ENCODE results near the gene SLC12A1.
A peak's percentile ranks its signal among the peaks of the same experiment; 100 is the strongest.

The SLC12A1 gene

DNA sequence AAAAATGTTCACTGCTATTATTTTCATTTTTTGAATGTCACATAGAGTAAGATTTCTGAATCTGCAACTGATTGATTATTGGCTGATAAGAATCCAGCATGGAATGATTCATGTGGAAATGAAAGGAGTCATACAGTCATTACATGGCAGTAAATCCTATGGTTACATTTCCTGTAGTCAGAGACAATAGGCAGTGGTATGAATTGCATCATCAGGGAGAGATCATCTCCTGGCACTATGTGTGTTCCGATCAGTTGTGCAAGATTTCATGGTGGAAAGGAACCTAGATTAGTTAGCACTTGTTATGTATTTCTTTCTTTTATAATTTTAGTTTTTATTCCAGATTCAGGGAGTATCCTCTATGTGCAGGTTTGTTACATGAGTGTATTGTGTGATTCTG is 38.8 kb downstream of the SLC12A1 start:
- no peaks in the 10 kb centered on the region for H3K9me3 ChIP-seq (ENCODE audit: control insufficient read depth, low read length)
- no peak overlapping the region for H3K4me2 ChIP-seq (ENCODE audit: low read length)
- H3K4me3 ChIP-seq (ENCODE audit: low read depth, low read length), result no peak overlapping the region
- H3K27me3 ChIP-seq (ENCODE audit: control insufficient read depth, insufficient read depth, low read length), result no peaks in the 10 kb centered on the region
- H2AFZ ChIP-seq, result no peak overlapping the region
- no peaks in the 10 kb centered on the region for H3K4me1 ChIP-seq
- no peak overlapping the region for H3K9ac ChIP-seq
- TF ChIP-seq, protein P1, sequence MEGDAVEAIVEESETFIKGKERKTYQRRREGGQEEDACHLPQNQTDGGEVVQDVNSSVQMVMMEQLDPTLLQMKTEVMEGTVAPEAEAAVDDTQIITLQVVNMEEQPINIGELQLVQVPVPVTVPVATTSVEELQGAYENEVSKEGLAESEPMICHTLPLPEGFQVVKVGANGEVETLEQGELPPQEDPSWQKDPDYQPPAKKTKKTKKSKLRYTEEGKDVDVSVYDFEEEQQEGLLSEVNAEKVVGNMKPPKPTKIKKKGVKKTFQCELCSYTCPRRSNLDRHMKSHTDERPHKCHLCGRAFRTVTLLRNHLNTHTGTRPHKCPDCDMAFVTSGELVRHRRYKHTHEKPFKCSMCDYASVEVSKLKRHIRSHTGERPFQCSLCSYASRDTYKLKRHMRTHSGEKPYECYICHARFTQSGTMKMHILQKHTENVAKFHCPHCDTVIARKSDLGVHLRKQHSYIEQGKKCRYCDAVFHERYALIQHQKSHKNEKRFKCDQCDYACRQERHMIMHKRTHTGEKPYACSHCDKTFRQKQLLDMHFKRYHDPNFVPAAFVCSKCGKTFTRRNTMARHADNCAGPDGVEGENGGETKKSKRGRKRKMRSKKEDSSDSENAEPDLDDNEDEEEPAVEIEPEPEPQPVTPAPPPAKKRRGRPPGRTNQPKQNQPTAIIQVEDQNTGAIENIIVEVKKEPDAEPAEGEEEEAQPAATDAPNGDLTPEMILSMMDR (IDR thresholded peaks at IDR 0.05), result no peak
- H3K79me2 ChIP-seq, result no peaks in the 10 kb centered on the region
- H3K36me3 ChIP-seq (ENCODE audit: control insufficient read depth, insufficient read depth, low read length), result no peaks in the 10 kb centered on the region
- no peak overlapping the region for H3K27ac ChIP-seq

DNA sequence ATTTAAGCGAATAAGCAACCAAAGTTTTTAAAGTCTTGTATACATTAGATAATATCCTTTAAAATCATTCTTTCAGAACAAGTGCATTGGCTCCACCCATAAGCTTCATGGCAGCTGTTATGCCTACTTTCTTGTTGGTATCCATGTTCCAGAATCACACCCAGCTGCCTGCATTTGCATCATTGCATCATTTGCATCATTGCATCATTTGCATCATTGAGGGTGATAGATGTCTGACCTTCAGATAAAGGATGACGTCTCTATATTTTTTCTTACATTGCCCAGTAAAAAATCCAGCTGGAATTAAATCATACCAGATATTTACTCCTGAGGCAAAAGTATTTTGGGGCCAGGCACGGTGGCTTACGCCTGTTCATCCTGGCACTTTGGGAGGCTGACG is 42.3 kb downstream of the SLC12A1 start:
- TF ChIP-seq, protein P1 (IDR thresholded peaks at IDR 0.05), result no peak

DNA sequence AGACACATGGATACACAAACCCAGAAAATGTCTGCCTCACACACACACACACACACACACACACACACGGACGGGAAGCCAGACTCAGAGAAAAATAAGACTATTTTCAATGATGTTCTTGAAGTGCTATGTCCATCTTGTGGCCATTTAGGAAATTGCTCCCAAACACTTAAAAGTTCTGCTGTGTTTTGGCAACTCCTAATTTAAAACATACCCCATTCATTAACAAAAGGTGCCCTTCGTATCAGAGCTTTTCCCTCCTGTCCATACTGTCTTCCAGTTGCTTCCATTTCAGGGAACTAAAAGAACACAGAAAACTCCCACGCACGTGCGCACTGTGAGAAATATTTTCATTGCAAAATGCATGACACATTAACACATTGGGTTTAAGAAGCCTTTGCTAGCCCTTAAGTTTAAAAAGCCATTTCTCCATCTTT is 44.6 kb downstream of the SLC12A1 start:
- no peaks in the 10 kb centered on the region for H3K27me3 ChIP-seq (ENCODE audit: control insufficient read depth, insufficient read depth, low read length)
- TF ChIP-seq, protein P1 (IDR thresholded peaks at IDR 0.05), result peak; percentile 37
- no peak overlapping the region for H2AFZ ChIP-seq
- H3K4me3 ChIP-seq (ENCODE audit: low read depth, low read length), result no peak overlapping the region
- H3K36me3 ChIP-seq (ENCODE audit: control insufficient read depth, insufficient read depth, low read length), result no peaks in the 10 kb centered on the region
- no peaks in the 10 kb centered on the region for H3K4me1 ChIP-seq
- H3K9ac ChIP-seq, result no peak overlapping the region
- no peak overlapping the region for H3K27ac ChIP-seq
- H3K4me2 ChIP-seq (ENCODE audit: low read length), result no peak overlapping the region
- H3K79me2 ChIP-seq, result no peaks in the 10 kb centered on the region
- no peaks in the 10 kb centered on the region for H3K9me3 ChIP-seq (ENCODE audit: control insufficient read depth, low read length)

More for the DNA sequence above, 42.3 kb downstream of the SLC12A1 start:
- H3K27me3 ChIP-seq (ENCODE audit: control insufficient read depth, insufficient read depth, low read length), result no peaks in the 10 kb centered on the region
- H3K4me2 ChIP-seq (ENCODE audit: low read length), result no peak overlapping the region
- no peaks in the 10 kb centered on the region for H3K4me1 ChIP-seq
- no peak overlapping the region for H3K27ac ChIP-seq
- no peak overlapping the region for H3K9ac ChIP-seq
- no peak overlapping the region for H3K4me3 ChIP-seq (ENCODE audit: low read depth, low read length)
- H3K9me3 ChIP-seq (ENCODE audit: control insufficient read depth, low read length), result no peaks in the 10 kb centered on the region
- no peaks in the 10 kb centered on the region for H3K36me3 ChIP-seq (ENCODE audit: control insufficient read depth, insufficient read depth, low read length)
- no peak overlapping the region for H2AFZ ChIP-seq
- H3K79me2 ChIP-seq, result no peaks in the 10 kb centered on the region

DNA sequence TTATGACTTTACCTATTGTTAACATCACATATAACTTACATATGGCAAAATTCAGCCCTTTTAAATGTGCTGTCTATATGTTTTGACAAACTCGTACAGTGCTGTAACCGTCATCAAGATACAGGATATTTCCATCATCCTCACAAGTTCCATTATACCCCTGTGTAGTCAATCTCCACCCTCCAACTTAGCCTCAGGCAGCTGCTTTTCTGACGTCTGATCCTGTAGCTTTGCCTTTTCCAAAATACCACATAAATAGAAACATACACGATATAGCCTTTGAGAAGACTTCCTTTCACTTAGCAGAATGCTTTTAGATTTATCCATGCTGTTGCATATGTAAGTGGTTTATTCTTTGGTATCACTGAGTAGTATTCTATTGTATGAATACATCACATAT is 47.1 kb downstream of the SLC12A1 start:
- H3K9me3 ChIP-seq (ENCODE audit: control insufficient read depth, low read length), result no peaks in the 10 kb centered on the region
- no peaks in the 10 kb centered on the region for H3K27me3 ChIP-seq (ENCODE audit: control insufficient read depth, insufficient read depth, low read length)
- no peaks in the 10 kb centered on the region for H3K4me1 ChIP-seq
- no peaks in the 10 kb centered on the region for H3K36me3 ChIP-seq (ENCODE audit: control insufficient read depth, insufficient read depth, low read length)
- no peak overlapping the region for H3K4me2 ChIP-seq (ENCODE audit: low read length)
- no peak overlapping the region for H3K27ac ChIP-seq
- H3K79me2 ChIP-seq, result no peaks in the 10 kb centered on the region
- TF ChIP-seq, protein P1 (IDR thresholded peaks at IDR 0.05), result no peak
- H3K4me3 ChIP-seq (ENCODE audit: low read depth, low read length), result no peak overlapping the region
- no peak overlapping the region for H2AFZ ChIP-seq
- H3K9ac ChIP-seq, result no peak overlapping the region

DNA sequence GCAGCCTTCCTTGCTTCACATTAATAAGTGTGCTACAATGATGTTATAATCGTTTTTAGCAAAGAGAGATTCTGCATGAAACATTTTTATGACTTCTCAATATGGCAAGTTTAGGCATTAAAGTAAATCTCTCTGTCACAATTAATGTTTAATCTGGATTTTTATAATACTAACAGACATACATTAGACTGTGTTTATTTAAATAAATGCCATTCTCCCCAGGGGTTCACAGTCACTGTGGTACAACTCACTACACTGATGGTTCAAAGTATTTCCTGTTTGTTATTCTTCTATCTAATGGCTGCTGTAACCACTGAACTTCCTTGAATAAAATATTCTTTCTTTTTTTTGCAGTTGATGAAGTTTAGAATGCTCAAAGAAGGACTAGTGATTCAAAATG is 59.0 kb downstream of the SLC12A1 start:
- TF ChIP-seq, protein P1 (IDR thresholded peaks at IDR 0.05), result no peak
- Histone ChIP-seq H3K9me3 (ENCODE audit: control insufficient read depth, low read length) (no peaks in the 10 kb centered on the region), H3K4me3 (ENCODE audit: low read depth, low read length) (no peak overlapping the region), H3K79me2 (no peaks in the 10 kb centered on the region), H3K36me3 (ENCODE audit: control insufficient read depth, insufficient read depth, low read length) (no peaks in the 10 kb centered on the region), H3K9ac (no peak overlapping the region), H3K4me2 (ENCODE audit: low read length) (no peak overlapping the region), H3K27ac (no peak overlapping the region), H3K27me3 (ENCODE audit: control insufficient read depth, insufficient read depth, low read length) (no peaks in the 10 kb centered on the region), H3K4me1 (no peaks in the 10 kb centered on the region), H2AFZ (no peak overlapping the region)
